ENCODE data around the gene RHBDD3. TPM values are rescaled to one million over a fixed set of nuclear protein-coding genes. Genes with fewer than 3 reads are reported as not detected.

The RHBDD3 gene
- total and polyA plus RNA-seq, 2 of the 8 experiments (the other 6 are each of a cell fraction or from before 2014, with no cell fraction given) = 72.1 to 117 TPM

DNA sequence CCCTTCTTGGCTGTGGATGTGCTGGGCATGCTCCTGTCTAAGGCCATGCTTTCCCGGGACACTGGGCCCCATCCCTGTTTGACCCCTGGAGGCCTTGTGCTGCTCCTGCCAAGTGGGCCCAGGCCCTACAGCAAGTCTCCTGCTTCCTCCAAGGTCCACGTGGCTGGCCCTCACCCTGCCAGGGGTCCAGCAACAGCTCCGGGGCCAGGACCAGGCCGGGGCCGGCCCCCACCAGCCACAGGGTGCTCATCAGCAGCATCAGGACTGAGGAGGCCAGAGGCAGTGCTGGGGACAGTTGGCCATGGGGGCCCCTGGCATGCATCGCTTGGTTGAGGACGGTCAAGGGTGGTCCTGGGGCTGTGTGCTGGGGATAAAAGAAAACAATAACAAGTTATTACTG is 2.5 kb downstream of the RHBDD3 start:
- Histone ChIP-seq H3K4me3 (ENCODE audit: extremely low read depth in 1 of 4, insufficient read depth in 2 of 4, low read depth in 3 of 4, low read length in 4 of 4) (no peak overlapping the region), H2BK20ac (ENCODE audit: low read length) (no peak overlapping the region), H3K79me2 (ENCODE audit: control insufficient read depth in 1 of 2, insufficient read depth in 2 of 2, low read length in 2 of 2) (peaks cover 18 to 40% of the 10 kb centered on the region in 2 experiments), H3K14ac (ENCODE audit: insufficient read length) (no peak overlapping the region), H2BK15ac (ENCODE audit: low read length) (no peak overlapping the region), H3K27me3 (replicated peaks in 1 of 4; ENCODE audit: control insufficient read depth in 3 of 4, extremely low read depth in 1 of 4, insufficient read depth in 3 of 4, low read length in 3 of 4) (no peaks in the 10 kb centered on the region), H3K79me1 (ENCODE audit: low read depth, low read length) (peaks cover 11% of the 10 kb centered on the region), H4K5ac (ENCODE audit: insufficient read length, low read depth, low read length) (no peak overlapping the region), H3K4me2 (ENCODE audit: insufficient read depth in 1 of 2, low read depth in 2 of 2, low read length in 2 of 2) (no peak overlapping the region), H3K4me1 (replicated peaks in 1 of 4; ENCODE audit: control insufficient read depth in 3 of 4, insufficient read depth in 4 of 4, low read length in 3 of 4) (peaks cover 5 to 18% (median 9%) of the 10 kb centered on the region in 4 experiments; a peak in 6 of 7 replicates), H4K91ac (replicated peaks; ENCODE audit: insufficient read length, low read length) (no peak overlapping the region), H2BK12ac (ENCODE audit: low read depth, low read length) (no peak overlapping the region), H3K18ac (ENCODE audit: extremely low read depth, low read length) (no peak overlapping the region), H3K4ac (replicated peaks; ENCODE audit: insufficient read length, low read depth, low read length) (no peak overlapping the region), H2BK5ac (ENCODE audit: low read depth, low read length) (no peak overlapping the region), H3K27ac (ENCODE audit: low read depth, low read length) (no peak overlapping the region), H3K23me2 (ENCODE audit: low read depth, low read length) (peaks cover 18% of the 10 kb centered on the region), H2AFZ (ENCODE audit: low read length) (no peak overlapping the region), H4K8ac (ENCODE audit: extremely low read depth, insufficient read depth, low read length) (peak overlapping the region; percentile 76; the same call in 1 of the 2 replicates), H3K9ac (replicated peaks in 1 of 4; ENCODE audit: extremely low read depth in 1 of 4, low read depth in 3 of 4, low read length in 3 of 4) (no peak overlapping the region), H2BK120ac (replicated peaks; ENCODE audit: low read depth, low read length) (no peak overlapping the region), H2AK5ac (ENCODE audit: low read depth, low read length) (no peak overlapping the region), H3K56ac (replicated peaks; ENCODE audit: insufficient read length, low read depth, low read length) (no peak overlapping the region), H3K23ac (ENCODE audit: insufficient read length) (no peak overlapping the region), H4K20me1 (replicated peaks in 1 of 2; ENCODE audit: control insufficient read depth in 1 of 2, insufficient read depth in 2 of 2, low read length in 2 of 2) (peaks cover 11 to 19% of the 10 kb centered on the region in 2 experiments), H3K36me3 (ENCODE audit: control insufficient read depth in 2 of 4, insufficient read depth in 4 of 4, low read length in 3 of 4) (peaks cover 5 to 39% (median 18%) of the 10 kb centered on the region in 4 experiments), H3K9me3 (ENCODE audit: insufficient read depth in 2 of 2, low read depth in 1 of 2, low read length in 1 of 2) (no peaks in the 10 kb centered on the region)
- DNase-seq (ENCODE audit: low read depth in 1 of 2, low spot score in 2 of 2) (no peak), FAIRE-seq (no peak)
- CTCF ChIA-PET (ENCODE audit: partially characterized antibody) = interaction anchor here (0.7 to 4.4 kb wide), 2 partner anchors 20 to 373 kb away, joined by 3 to 17 read pairs; no protein-coding TSS in a partner anchor
- 92% methylated on average over 7 of the region's 7 CpGs; no CpG with 5 or more reads in 1 of the 2 experiments for WGBS, 2 experiments (ENCODE audit: extremely low coverage in 1 of 2, insufficient coverage in 1 of 2, insufficient read length in 1 of 2, insufficient replicate concordance in 2 of 2, low coverage in 1 of 2, low lambda C conversion rate in 2 of 2, missing lambda C conversion rate in 1 of 2)
- POLR2A ChIA-PET (ENCODE audit: partially characterized antibody) = interaction anchor here (0.8 to 21.4 kb wide), 4 partner anchors 8 to 32 kb away, joined by 3 to 436 read pairs (median 72); no protein-coding TSS in a partner anchor
- TF ChIP-seq NANOG (IDR thresholded peaks at IDR 0.05; ENCODE audit: insufficient read depth, low read depth, low read length, poor library complexity, severe bottlenecking) = no peak
- no peak for TF ChIP-seq ASH2L (IDR thresholded peaks at IDR 0.05; ENCODE audit: low read length)
- TF ChIP-seq MAFK (IDR thresholded peaks at IDR 0.05; ENCODE audit: low read depth, low read length) = no peak
- TF ChIP-seq, protein P1, sequence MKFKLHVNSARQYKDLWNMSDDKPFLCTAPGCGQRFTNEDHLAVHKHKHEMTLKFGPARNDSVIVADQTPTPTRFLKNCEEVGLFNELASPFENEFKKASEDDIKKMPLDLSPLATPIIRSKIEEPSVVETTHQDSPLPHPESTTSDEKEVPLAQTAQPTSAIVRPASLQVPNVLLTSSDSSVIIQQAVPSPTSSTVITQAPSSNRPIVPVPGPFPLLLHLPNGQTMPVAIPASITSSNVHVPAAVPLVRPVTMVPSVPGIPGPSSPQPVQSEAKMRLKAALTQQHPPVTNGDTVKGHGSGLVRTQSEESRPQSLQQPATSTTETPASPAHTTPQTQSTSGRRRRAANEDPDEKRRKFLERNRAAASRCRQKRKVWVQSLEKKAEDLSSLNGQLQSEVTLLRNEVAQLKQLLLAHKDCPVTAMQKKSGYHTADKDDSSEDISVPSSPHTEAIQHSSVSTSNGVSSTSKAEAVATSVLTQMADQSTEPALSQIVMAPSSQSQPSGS (IDR thresholded peaks at IDR 0.05; ENCODE audit: low read length) = no peak
- TF ChIP-seq BACH1 (IDR thresholded peaks at IDR 0.05; ENCODE audit: low read length) = no peak
- TF ChIP-seq SP1 (IDR thresholded peaks at IDR 0.05; ENCODE audit: low read depth, low read length) = no peak
- no peak for TF ChIP-seq CHD2 (IDR thresholded peaks at IDR 0.05; ENCODE audit: low read length)
- TF ChIP-seq NRF1 (IDR thresholded peaks at IDR 0.05; ENCODE audit: low read depth, low read length) = no peak
- no peak for TF ChIP-seq CEBPB (IDR thresholded peaks at IDR 0.05; ENCODE audit: low read depth, low read length)
